GM12892 (cell line): ENCODE data around the gene CCDC92B.

ENCODE experiments used
- POLR2A ChIP-seq: IDR thresholded peaks from 2 replicates; pipeline ENCODE4 v1.6.1; 2011; ENCODE audit warnings: low read depth, low read length, control low read depth
- POLR2AphosphoS5 ChIP-seq: IDR thresholded peaks from 2 replicates; pipeline ENCODE4 v1.6.1; 2011; ENCODE audit warnings: low read depth, low read length, control low read depth
- TAF1 ChIP-seq: IDR thresholded peaks from 2 replicates; pipeline ENCODE4 v1.6.1; 2011; ENCODE audit warnings: low read depth, mild to moderate bottlenecking, control low read depth, low read length, borderline replicate concordance

- TF ChIP-seq POLR2A = no peak
- TF ChIP-seq POLR2AphosphoS5 = no peak
- TF ChIP-seq TAF1 = no peak
Measured at GRCh38 chr17:2735896-2736295, 13.6 kb downstream of the CCDC92B start.
